Nephron progenitor cell (in vitro differentiated cells): ENCODE data around the gene HSD17B1.

Experiments
- DNase-seq: peaks from one replicate; pipeline ENCODE4 v3.0.0; 2021
- H3K27ac Mint-ChIP-seq: 2 replicates; pipeline ENCODE4 v1.8.0; 2021; ENCODE audit warnings: mild to moderate bottlenecking, moderate library complexity, mixed read lengths
- H3K27me3 Mint-ChIP-seq: 2 replicates; pipeline ENCODE4 v1.8.0; 2021; ENCODE audit warnings: mild to moderate bottlenecking, low read depth, mixed read lengths; ENCODE audit not compliant: poor library complexity
- H3K36me3 Mint-ChIP-seq: 2 replicates; pipeline ENCODE4 v1.8.0; 2021; ENCODE audit warnings: low read depth, mixed read lengths
- H3K4me1 Mint-ChIP-seq: 2 replicates; pipeline ENCODE4 v1.8.0; 2021; ENCODE audit warnings: mixed read lengths
- H3K4me3 Mint-ChIP-seq: 2 replicates; pipeline ENCODE4 v1.8.0; 2021; ENCODE audit warnings: mild to moderate bottlenecking, moderate library complexity, mixed read lengths
- H3K9me3 Mint-ChIP-seq: 2 replicates; pipeline ENCODE4 v1.8.0; 2021; ENCODE audit warnings: mild to moderate bottlenecking, moderate library complexity, mixed read lengths
- TF ChIP-seq, protein P1 (sequence below): fragments of 200-600 bp; sonication (generic); IDR thresholded peaks from 2 replicates; pipeline ENCODE4 v1.5.0; 2021; ENCODE audit warnings: antibody characterized with exemption

Gene HSD17B1

DNA sequence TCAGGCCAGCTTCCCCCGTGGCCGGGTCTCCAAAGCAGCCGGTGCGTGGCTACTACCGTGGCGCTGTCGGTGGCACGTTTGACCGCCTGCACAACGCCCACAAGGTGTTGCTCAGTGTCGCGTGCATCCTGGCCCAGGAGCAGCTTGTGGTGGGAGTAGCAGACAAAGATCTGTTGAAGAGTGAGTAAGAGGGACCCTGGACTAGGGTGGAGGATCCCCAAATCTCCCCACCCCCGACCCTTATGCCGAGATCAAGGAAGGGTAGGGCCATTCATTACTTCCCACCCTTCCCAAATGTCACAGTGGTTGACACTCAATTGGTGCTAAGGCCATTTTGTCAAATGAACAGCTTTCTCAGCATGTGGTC is 10.4 kb downstream of the HSD17B1 start:
- DNase-seq: no peak
- TF ChIP-seq, protein P1, sequence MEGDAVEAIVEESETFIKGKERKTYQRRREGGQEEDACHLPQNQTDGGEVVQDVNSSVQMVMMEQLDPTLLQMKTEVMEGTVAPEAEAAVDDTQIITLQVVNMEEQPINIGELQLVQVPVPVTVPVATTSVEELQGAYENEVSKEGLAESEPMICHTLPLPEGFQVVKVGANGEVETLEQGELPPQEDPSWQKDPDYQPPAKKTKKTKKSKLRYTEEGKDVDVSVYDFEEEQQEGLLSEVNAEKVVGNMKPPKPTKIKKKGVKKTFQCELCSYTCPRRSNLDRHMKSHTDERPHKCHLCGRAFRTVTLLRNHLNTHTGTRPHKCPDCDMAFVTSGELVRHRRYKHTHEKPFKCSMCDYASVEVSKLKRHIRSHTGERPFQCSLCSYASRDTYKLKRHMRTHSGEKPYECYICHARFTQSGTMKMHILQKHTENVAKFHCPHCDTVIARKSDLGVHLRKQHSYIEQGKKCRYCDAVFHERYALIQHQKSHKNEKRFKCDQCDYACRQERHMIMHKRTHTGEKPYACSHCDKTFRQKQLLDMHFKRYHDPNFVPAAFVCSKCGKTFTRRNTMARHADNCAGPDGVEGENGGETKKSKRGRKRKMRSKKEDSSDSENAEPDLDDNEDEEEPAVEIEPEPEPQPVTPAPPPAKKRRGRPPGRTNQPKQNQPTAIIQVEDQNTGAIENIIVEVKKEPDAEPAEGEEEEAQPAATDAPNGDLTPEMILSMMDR: no peak
- Mint-ChIP-seq H3K27me3 (no peaks in the 10 kb centered on the region), H3K27ac (peak overlapping the region; percentile 85), H3K36me3 (peaks cover 5% of the 10 kb centered on the region), H3K9me3 (no peaks in the 10 kb centered on the region), H3K4me3 (peak overlapping the region; percentile 90), H3K4me1 (peaks cover 41% of the 10 kb centered on the region)

DNA sequence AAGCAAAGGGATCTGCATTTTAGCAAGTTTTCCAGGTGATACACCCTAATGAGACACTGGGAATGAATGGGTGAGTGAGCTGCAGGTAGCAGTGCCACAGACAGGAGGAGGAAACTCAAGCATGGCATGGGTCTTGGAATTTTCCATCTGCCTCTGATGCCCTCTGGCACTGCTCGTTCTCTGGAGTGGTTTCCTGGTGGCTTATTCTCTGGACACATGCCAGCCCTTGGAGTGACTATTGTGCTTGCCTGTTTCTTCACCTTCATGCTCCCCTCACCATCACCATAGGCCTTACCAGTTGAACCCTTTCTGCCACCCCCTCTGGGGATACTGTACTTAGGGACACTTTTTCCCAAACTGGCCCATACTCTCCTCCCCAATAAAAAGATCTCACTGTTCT is 10.8 kb downstream of the HSD17B1 start:
- Mint-ChIP-seq H3K36me3 (peaks cover 5% of the 10 kb centered on the region), H3K4me3 (peak overlapping the region; percentile 90), H3K4me1 (peaks cover 41% of the 10 kb centered on the region), H3K27ac (peak overlapping the region; percentile 61), H3K27me3 (no peaks in the 10 kb centered on the region), H3K9me3 (no peaks in the 10 kb centered on the region)
- TF ChIP-seq, protein P1: no peak
- DNase-seq: no peak

DNA sequence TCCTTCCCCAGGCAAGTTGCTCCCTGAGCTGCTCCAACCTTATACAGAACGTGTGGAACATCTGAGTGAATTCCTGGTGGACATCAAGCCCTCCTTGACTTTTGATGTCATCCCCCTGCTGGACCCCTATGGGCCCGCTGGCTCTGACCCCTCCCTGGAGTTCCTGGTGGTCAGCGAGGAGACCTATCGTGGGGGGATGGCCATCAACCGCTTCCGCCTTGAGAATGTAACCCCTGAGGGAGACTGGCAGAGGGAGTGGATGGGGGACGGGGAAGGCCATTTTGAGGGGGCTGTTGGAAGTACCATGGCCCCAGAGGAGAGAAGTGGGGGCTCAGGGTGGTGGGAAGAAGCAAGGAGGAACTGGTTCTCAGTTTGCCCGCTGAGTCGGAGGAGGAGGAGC is 11.2 kb downstream of the HSD17B1 start:
- no peaks in the 10 kb centered on the region for H3K9me3 Mint-ChIP-seq
- no peak for DNase-seq
- peaks cover 5% of the 10 kb centered on the region for H3K36me3 Mint-ChIP-seq
- H3K27me3 Mint-ChIP-seq: no peaks in the 10 kb centered on the region
- no peak overlapping the region for H3K27ac Mint-ChIP-seq
- TF ChIP-seq, protein P1: no peak
- H3K4me3 Mint-ChIP-seq: peak overlapping the region; percentile 90
- peaks cover 41% of the 10 kb centered on the region for H3K4me1 Mint-ChIP-seq

DNA sequence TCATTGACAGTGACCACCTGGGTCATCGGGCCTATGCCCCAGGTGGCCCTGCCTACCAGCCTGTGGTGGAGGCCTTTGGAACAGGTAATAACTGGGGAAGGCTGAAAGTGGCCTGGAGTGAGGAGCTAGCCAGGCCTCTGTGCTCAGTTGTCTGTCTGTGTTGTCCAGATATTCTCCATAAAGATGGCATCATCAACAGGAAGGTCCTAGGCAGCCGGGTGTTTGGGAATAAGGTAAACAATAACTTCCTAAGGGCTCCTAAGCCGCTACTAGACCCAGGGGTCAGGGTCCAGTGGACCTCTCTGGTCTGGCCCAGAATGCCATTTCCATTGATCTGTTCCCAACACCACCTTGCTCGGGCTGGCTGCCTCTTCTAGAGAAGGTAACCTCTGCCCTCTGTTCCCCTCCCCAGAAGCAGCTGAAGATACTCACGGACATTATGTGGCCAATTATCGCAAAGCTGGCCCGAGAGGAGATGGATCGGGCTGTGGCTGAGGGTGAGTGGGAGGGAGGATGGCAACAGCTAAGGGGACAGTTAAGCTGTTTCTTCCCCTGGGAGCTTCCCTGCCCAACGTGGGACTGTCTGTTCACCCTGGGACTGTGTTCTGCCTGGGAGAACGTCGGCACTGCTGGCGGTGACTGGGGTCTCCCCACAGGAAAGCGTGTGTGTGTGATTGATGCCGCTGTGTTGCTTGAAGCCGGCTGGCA is 12.2 kb downstream of the HSD17B1 start:
- H3K27ac Mint-ChIP-seq: no peak overlapping the region
- no peaks in the 10 kb centered on the region for H3K27me3 Mint-ChIP-seq
- no peak overlapping the region for H3K4me3 Mint-ChIP-seq
- peaks cover 41% of the 10 kb centered on the region for H3K4me1 Mint-ChIP-seq
- TF ChIP-seq, protein P1: no peak
- H3K9me3 Mint-ChIP-seq: no peaks in the 10 kb centered on the region
- peaks cover 14% of the 10 kb centered on the region for H3K36me3 Mint-ChIP-seq
- no peak for DNase-seq

DNA sequence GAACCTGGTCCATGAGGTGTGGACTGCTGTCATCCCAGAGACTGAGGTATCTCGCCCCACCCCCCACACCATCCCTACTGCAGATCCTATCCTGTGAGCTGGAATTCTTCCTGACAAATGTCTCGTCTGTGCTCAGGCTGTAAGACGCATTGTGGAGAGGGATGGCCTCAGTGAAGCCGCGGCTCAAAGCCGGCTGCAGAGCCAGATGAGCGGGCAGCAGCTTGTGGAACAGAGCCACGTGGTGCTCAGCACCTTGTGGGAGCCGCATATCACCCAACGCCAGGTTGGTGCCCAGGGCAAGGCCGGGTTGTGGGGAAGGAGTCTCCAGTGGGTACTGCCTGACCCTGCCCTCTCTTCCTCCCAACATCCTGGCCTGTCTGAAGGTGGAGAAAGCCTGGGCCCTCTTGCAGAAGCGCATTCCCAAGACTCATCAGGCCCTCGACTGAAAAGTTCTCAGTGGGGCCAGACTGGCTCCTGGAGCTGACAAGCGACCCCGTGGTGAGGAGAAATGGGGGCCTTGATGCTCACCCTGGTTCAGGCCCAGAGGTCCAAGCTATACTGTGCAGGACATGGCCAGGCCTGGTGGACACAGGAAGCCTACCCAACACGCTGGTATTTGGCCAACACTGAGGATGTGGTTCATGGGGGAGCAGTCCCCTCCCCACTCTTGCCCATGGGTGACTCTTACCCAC is 12.9 kb downstream of the HSD17B1 start:
- TF ChIP-seq, protein P1: no peak
- Mint-ChIP-seq H3K4me3 (no peak overlapping the region), H3K36me3 (peaks cover 19% of the 10 kb centered on the region), H3K27me3 (no peaks in the 10 kb centered on the region), H3K9me3 (no peaks in the 10 kb centered on the region), H3K4me1 (peaks cover 35% of the 10 kb centered on the region), H3K27ac (peak overlapping the region; percentile 75)
- no peak for DNase-seq
